Measurements from ENCODE around the gene ZBTB8OS.
"Not testable (repeated sequence)": the region's sequence is repeated elsewhere in the genome, so short reads cannot be mapped to it uniquely, and the experiment has no call there.

Gene ZBTB8OS

GRCh38 chr1:32650752-32651460 lies 556 bp upstream of the ZBTB8OS start, which contains the start of gene RBBP4:
TSS of gene RBBP4 (plus strand) at chr1:32651208. CDS start at chr1:32651307, 99 bp downstream.
- peak; percentile 96 for DNase-seq (ENCODE audit: low read depth)

- no peak for DNase-seq (ENCODE audit: low read depth)
These were observed 2.8 kb downstream of the ZBTB8OS start for GRCh38 chr1:32647308-32648134.

GRCh38 chr1:32644426-32644825 lies 5.9 kb downstream of the ZBTB8OS start:
- DNase-seq (ENCODE audit: low read depth) = no peak

GRCh38 chr1:32642292-32642827 lies 8.0 kb downstream of the ZBTB8OS start:
- DNase-seq (ENCODE audit: low read depth) = not testable (repeated sequence)

GRCh38 chr1:32639489-32640075 lies 10.8 kb downstream of the ZBTB8OS start:
- DNase-seq (ENCODE audit: low read depth) = no peak

GRCh38 chr1:32636914-32637645 lies 13.3 kb downstream of the ZBTB8OS start:
- DNase-seq (ENCODE audit: low read depth) = no peak

- DNase-seq (ENCODE audit: low read depth) = no peak
These were observed 14.7 kb downstream of the ZBTB8OS start for GRCh38 chr1:32635508-32636277.

- DNase-seq (ENCODE audit: low read depth) = no peak
These were observed 17.5 kb downstream of the ZBTB8OS start for GRCh38 chr1:32632829-32633228.

- DNase-seq (ENCODE audit: low read depth) = not testable (repeated sequence)
These were observed 20.2 kb downstream of the ZBTB8OS start for GRCh38 chr1:32630173-32630572.

- no peak for DNase-seq (ENCODE audit: low read depth)
These were observed 22.7 kb downstream of the ZBTB8OS start for GRCh38 chr1:32627596-32628162.

GRCh38 chr1:32626176-32626575 lies 24.2 kb downstream of the ZBTB8OS start:
- DNase-seq (ENCODE audit: low read depth) = no peak

GRCh38 chr1:32623775-32624174 lies 26.6 kb downstream of the ZBTB8OS start:
- no peak for DNase-seq (ENCODE audit: low read depth)

GRCh38 chr1:32622806-32623681 lies 27.3 kb downstream of the ZBTB8OS start:
- no peak for DNase-seq (ENCODE audit: low read depth)

- no peak for DNase-seq (ENCODE audit: low read depth)
These were observed 28.1 kb downstream of the ZBTB8OS start for GRCh38 chr1:32622205-32622604.

GRCh38 chr1:32619701-32620485 lies 30.5 kb downstream of the ZBTB8OS start:
- no peak for DNase-seq (ENCODE audit: low read depth)

- no peak for DNase-seq (ENCODE audit: low read depth)
These were observed 31.6 kb downstream of the ZBTB8OS start for GRCh38 chr1:32618673-32619221.

GRCh38 chr1:32613472-32613871 lies 36.9 kb downstream of the ZBTB8OS start:
- no peak for DNase-seq (ENCODE audit: low read depth)

- DNase-seq (ENCODE audit: low read depth) = peak; percentile 26
These were observed 38.0 kb downstream of the ZBTB8OS start for GRCh38 chr1:32612189-32612881.
